ENCODE data around the gene TMEM248. TPM values are rescaled to one million over a fixed set of nuclear protein-coding genes. Genes with fewer than 3 reads are reported as not detected.

TMEM248 gene
- total RNA-seq, 2 experiments from 2014 or later = 85.0 to 104 TPM

DNA sequence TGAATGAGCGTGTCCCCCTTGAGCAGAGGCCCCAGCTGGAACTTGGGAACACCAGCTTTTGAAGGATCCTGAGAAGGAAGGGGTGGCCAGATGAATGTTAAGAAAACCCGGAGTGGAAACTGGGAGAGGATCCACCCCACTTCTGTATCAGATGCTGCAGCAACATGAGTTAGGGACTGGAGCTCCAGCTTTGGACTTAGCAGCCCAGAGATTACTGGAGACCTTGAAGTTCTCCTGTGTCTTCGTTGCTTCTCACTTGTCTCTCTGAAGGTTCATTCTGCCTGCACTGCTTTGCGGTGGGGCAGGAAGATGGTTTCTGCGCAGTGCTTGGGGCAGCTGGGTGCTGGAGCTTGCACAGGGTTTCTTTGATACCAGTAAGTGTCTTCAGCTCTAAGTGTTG lies 9.3 kb downstream of the TMEM248 start:
- DNase-seq = no peak
- Mint-ChIP-seq H3K9me3 (no peaks in the 10 kb centered on the region), H3K4me3 (no peak overlapping the region), H3K27ac (no peak overlapping the region), H3K4me1 (peaks cover 41% of the 10 kb centered on the region), H3K36me3 (ENCODE audit: low read depth) (peaks cover 28% of the 10 kb centered on the region), H3K27me3 (no peaks in the 10 kb centered on the region)
- ChIA-PET CTCF (no interaction called here), POLR2A (no interaction called here)

- Mint-ChIP-seq H3K4me3 (no peak overlapping the region), H3K27ac (no peak overlapping the region), H3K27me3 (no peaks in the 10 kb centered on the region), H3K9me3 (no peaks in the 10 kb centered on the region), H3K4me1 (peaks cover 53% of the 10 kb centered on the region), H3K36me3 (ENCODE audit: low read depth) (peaks cover 35% of the 10 kb centered on the region)
- no peak for DNase-seq
- POLR2A ChIA-PET = no interaction called here
- CTCF ChIA-PET = interaction anchor here (1.0 kb wide), 1 partner anchor 9 kb away, joined by 4 read pairs; no protein-coding TSS in a partner anchor
These were observed 12.4 kb downstream of the TMEM248 start for GRCh38 chr7:66933469-66933868.

- Mint-ChIP-seq H3K4me3 (no peak overlapping the region), H3K9me3 (no peaks in the 10 kb centered on the region), H3K4me1 (peaks cover 40% of the 10 kb centered on the region), H3K27ac (no peak overlapping the region), H3K36me3 (ENCODE audit: low read depth) (peaks cover 40% of the 10 kb centered on the region), H3K27me3 (no peaks in the 10 kb centered on the region)
- DNase-seq = no peak
- POLR2A ChIA-PET = no interaction called here
- CTCF ChIA-PET = interaction anchor here (1.7 kb wide), 1 partner anchor 10 kb away, joined by 5 read pairs; no protein-coding TSS in a partner anchor
These were observed 16.9 kb downstream of the TMEM248 start for GRCh38 chr7:66937940-66938339.

GRCh38 chr7:66939325-66939724 lies 18.3 kb downstream of the TMEM248 start:
- Mint-ChIP-seq H3K27me3 (no peaks in the 10 kb centered on the region), H3K4me1 (peaks cover 34% of the 10 kb centered on the region), H3K4me3 (no peak overlapping the region), H3K9me3 (no peaks in the 10 kb centered on the region), H3K27ac (peak overlapping the region; percentile 46), H3K36me3 (ENCODE audit: low read depth) (peaks cover 41% of the 10 kb centered on the region)
- DNase-seq = no peak
- ChIA-PET POLR2A (no interaction called here), CTCF (no interaction called here)

- Mint-ChIP-seq H3K9me3 (no peaks in the 10 kb centered on the region), H3K27me3 (no peaks in the 10 kb centered on the region), H3K36me3 (ENCODE audit: low read depth) (peaks cover 49% of the 10 kb centered on the region), H3K27ac (no peak overlapping the region), H3K4me3 (no peak overlapping the region), H3K4me1 (no peaks in the 10 kb centered on the region)
- no peak for DNase-seq
- ChIA-PET CTCF (interaction anchor here (0.7 kb wide), 1 partner anchor 314 kb away, joined by 3 read pairs; no protein-coding TSS in a partner anchor), POLR2A (no interaction called here)
These were observed 25.5 kb downstream of the TMEM248 start for GRCh38 chr7:66946545-66946944.

DNA sequence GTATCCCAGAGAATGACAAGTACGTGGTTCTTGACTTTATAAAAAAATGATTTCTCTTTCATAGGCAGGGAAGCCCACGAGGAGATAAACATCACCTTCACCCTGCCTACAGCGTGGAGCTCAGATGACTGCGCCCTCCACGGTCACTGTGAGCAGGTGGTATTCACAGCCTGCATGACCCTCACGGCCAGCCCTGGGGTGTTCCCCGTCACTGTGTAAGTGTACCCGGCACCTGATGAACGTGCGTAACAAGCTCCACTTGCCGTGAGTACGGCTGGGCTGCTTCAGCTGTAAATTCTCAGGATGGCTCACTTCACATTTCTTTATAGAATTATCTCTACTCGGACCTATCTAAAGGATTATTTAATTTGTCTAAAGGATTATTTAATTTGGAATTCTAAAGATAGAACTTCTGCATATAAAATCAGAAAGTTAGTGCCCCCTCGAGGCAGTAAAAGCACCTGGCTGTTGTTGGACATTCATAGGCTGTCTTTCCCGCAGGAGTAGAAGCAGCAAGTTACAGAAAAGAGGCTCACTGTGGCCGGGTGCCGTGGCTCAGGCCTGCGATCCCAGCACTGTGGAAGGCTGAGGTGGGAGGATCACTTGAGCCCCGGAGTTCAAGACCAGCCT lies 27.6 kb downstream of the TMEM248 start:
- H3K4me3 Mint-ChIP-seq = no peak overlapping the region
- no peak overlapping the region for H3K27ac Mint-ChIP-seq
- no peaks in the 10 kb centered on the region for H3K27me3 Mint-ChIP-seq
- no peaks in the 10 kb centered on the region for H3K4me1 Mint-ChIP-seq
- POLR2A ChIA-PET = no interaction called here
- peaks cover 49% of the 10 kb centered on the region for H3K36me3 Mint-ChIP-seq (ENCODE audit: low read depth)
- no peaks in the 10 kb centered on the region for H3K9me3 Mint-ChIP-seq
- no peak for DNase-seq
- CTCF ChIA-PET = interaction anchor here (0.8 kb wide), 1 partner anchor 11 kb away, joined by 5 read pairs; no protein-coding TSS in a partner anchor

GRCh38 chr7:66950311-66950710 lies 29.3 kb downstream of the TMEM248 start:
- no peak overlapping the region for H3K4me3 Mint-ChIP-seq
- no peak for DNase-seq
- CTCF ChIA-PET = no interaction called here
- H3K9me3 Mint-ChIP-seq = no peaks in the 10 kb centered on the region
- no peak overlapping the region for H3K27ac Mint-ChIP-seq
- peaks cover 43% of the 10 kb centered on the region for H3K36me3 Mint-ChIP-seq (ENCODE audit: low read depth)
- H3K4me1 Mint-ChIP-seq = no peaks in the 10 kb centered on the region
- POLR2A ChIA-PET = no interaction called here
- H3K27me3 Mint-ChIP-seq = no peaks in the 10 kb centered on the region

DNA sequence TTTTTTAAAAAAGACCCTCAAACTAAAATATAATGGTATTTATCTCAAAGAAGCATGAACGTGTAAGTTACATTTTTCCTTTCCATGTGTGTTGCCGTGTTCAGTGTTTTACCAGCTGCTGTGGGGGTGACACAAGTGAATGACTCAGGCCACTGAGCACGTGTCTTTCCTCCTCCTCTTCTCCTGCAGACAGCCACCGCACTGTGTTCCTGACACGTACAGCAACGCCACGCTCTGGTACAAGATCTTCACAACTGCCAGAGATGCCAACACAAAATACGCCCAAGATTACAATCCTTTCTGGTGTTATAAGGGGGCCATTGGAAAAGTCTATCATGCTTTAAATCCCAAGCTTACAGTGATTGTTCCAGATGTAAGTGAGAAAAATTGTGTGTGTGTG lies 29.7 kb downstream of the TMEM248 start:
- CTCF ChIA-PET = no interaction called here
- H3K4me3 Mint-ChIP-seq = no peak overlapping the region
- peaks cover 42% of the 10 kb centered on the region for H3K36me3 Mint-ChIP-seq (ENCODE audit: low read depth)
- POLR2A ChIA-PET = no interaction called here
- no peaks in the 10 kb centered on the region for H3K9me3 Mint-ChIP-seq
- H3K27ac Mint-ChIP-seq = no peak overlapping the region
- DNase-seq = no peak
- H3K27me3 Mint-ChIP-seq = no peaks in the 10 kb centered on the region
- H3K4me1 Mint-ChIP-seq = no peaks in the 10 kb centered on the region

DNA sequence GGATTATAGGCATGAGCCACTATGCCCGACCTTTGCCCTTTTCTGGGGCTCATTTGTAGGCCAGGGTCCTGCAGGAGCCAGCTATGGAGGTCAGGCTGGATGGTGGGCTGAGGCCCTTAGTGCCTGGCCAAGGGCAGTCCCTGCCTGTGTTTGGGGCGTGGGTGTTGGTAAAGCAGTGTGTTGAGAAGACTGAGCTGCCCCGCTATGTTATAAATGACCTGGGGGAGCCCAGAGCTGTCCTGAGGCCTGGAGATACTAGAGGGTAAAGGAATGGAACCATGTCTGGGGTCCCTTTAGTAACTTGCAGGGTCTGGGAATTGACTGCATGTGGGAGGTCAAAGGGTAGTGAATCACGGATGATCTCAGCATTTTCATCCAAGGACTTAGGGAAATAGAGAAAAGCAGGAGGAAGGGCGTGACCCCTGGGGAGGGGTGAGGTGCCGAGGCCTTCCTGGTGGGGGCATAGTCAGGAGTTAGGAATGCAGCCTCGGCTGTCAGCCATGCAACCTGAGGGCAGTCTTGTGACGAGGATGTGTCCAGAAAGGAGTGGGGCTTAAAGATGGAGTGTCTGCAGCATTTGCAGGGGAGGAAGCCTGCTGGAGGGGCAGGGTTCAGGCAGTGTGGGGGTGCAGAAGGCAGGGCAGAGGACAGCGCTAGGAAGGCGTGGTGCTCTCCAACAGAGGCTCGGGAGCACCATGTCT lies 31.5 kb downstream of the TMEM248 start:
- POLR2A ChIA-PET = no interaction called here
- Mint-ChIP-seq H3K27me3 (no peaks in the 10 kb centered on the region), H3K9me3 (no peaks in the 10 kb centered on the region), H3K4me1 (no peaks in the 10 kb centered on the region), H3K36me3 (ENCODE audit: low read depth) (peaks cover 48% of the 10 kb centered on the region), H3K4me3 (no peak overlapping the region), H3K27ac (no peak overlapping the region)
- CTCF ChIA-PET = interaction anchor here (0.5 to 0.6 kb wide), 2 partner anchors 242 to 321 kb away, joined by 4 to 5 read pairs; no protein-coding TSS in a partner anchor
- DNase-seq = no peak

- H3K27me3 Mint-ChIP-seq = no peaks in the 10 kb centered on the region
- CTCF ChIA-PET = interaction anchor here (0.7 kb wide), 1 partner anchor 134 kb away, joined by 3 read pairs; no protein-coding TSS in a partner anchor
- peaks cover 46% of the 10 kb centered on the region for H3K36me3 Mint-ChIP-seq (ENCODE audit: low read depth)
- H3K4me3 Mint-ChIP-seq = no peak overlapping the region
- H3K9me3 Mint-ChIP-seq = no peaks in the 10 kb centered on the region
- H3K4me1 Mint-ChIP-seq = no peaks in the 10 kb centered on the region
- DNase-seq = no peak
- no peak overlapping the region for H3K27ac Mint-ChIP-seq
- POLR2A ChIA-PET = no interaction called here
These were observed 32.0 kb downstream of the TMEM248 start for GRCh38 chr7:66953044-66953427.

GRCh38 chr7:66957595-66958290 lies 36.7 kb downstream of the TMEM248 start:
- no peaks in the 10 kb centered on the region for H3K4me1 Mint-ChIP-seq
- no peaks in the 10 kb centered on the region for H3K27me3 Mint-ChIP-seq
- no peaks in the 10 kb centered on the region for H3K9me3 Mint-ChIP-seq
- DNase-seq = no peak
- CTCF ChIA-PET = interaction anchor here (0.6 kb wide), 1 partner anchor 20 kb away, joined by 5 read pairs; no protein-coding TSS in a partner anchor
- peaks cover 38% of the 10 kb centered on the region for H3K36me3 Mint-ChIP-seq (ENCODE audit: low read depth)
- no peak overlapping the region for H3K27ac Mint-ChIP-seq
- POLR2A ChIA-PET = no interaction called here
- no peak overlapping the region for H3K4me3 Mint-ChIP-seq

- peaks cover 33% of the 10 kb centered on the region for H3K36me3 Mint-ChIP-seq (ENCODE audit: low read depth)
- H3K27ac Mint-ChIP-seq = no peak overlapping the region
- no peak overlapping the region for H3K4me3 Mint-ChIP-seq
- ChIA-PET CTCF (no interaction called here), POLR2A (no interaction called here)
- DNase-seq = no peak
- H3K27me3 Mint-ChIP-seq = no peaks in the 10 kb centered on the region
- no peaks in the 10 kb centered on the region for H3K4me1 Mint-ChIP-seq
- no peaks in the 10 kb centered on the region for H3K9me3 Mint-ChIP-seq
These were observed 37.7 kb downstream of the TMEM248 start for GRCh38 chr7:66958538-66959350.

All from activated CD4-positive, alpha-beta T cell treated with anti-CD3 and anti-CD28 coated beads, Interleukin-2, amount 10 ng/mL, durations not matched to agents 7 days and 5 days (primary cell).